Measurements from ENCODE around the gene GPC5. TPM values are rescaled to one million over a fixed set of nuclear protein-coding genes. Genes with fewer than 3 reads are reported as not detected.

The GPC5 gene
- total and polyA plus RNA-seq, 2 of the 8 experiments (the other 6 are each of a cell fraction or from before 2014, with no cell fraction given): 0.20 to 0.39 TPM

DNA sequence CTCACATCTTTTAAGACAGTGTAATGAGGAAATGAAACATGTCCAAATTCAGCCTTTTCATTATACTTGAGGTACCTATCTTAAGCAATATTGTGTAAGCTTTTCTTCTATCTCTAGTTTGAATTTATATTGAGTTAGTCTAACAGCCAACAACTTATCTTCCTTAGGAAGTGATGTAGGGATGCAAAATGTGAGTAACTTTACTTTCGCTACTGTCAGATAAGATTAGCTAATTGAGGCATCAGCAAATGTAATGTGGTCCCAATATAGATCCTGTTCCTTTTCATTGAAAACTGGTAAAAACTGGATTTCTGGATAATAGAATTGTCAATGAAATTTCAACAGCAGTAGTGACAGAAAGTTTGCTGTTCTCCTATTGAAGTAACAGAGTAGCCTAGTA lies 902.2 kb downstream of the GPC5 start:
- FAIRE-seq (no peak), DNase-seq (ENCODE audit: low read depth in 1 of 2, low spot score in 2 of 2) (no peak)
- 96% methylated on average over 1 of the region's 1 CpG; no CpG with 5 or more reads in 1 of the 2 experiments for WGBS, 2 experiments (ENCODE audit: extremely low coverage in 1 of 2, insufficient coverage in 1 of 2, insufficient read length in 1 of 2, insufficient replicate concordance in 2 of 2, low coverage in 1 of 2, low lambda C conversion rate in 2 of 2, missing lambda C conversion rate in 1 of 2)
- H3K18ac ChIP-seq (ENCODE audit: extremely low read depth, low read length): no peak overlapping the region
- no peak overlapping the region for H4K5ac ChIP-seq (ENCODE audit: insufficient read length, low read depth, low read length)
- no peak overlapping the region for H2BK12ac ChIP-seq (ENCODE audit: low read depth, low read length)
- H2BK5ac ChIP-seq (ENCODE audit: low read depth, low read length): no peak overlapping the region
- no peak for TF ChIP-seq KDM4A (IDR thresholded peaks at IDR 0.05; ENCODE audit: low read depth, low read length, severe bottlenecking)
- TF ChIP-seq SP1 (IDR thresholded peaks at IDR 0.05; ENCODE audit: low read depth, low read length): no peak
- no peak for TF ChIP-seq TAF7 (optimal IDR thresholded peaks at IDR 0.05; ENCODE audit: borderline replicate concordance, low read depth, low read length)
- TF ChIP-seq, protein P1, sequence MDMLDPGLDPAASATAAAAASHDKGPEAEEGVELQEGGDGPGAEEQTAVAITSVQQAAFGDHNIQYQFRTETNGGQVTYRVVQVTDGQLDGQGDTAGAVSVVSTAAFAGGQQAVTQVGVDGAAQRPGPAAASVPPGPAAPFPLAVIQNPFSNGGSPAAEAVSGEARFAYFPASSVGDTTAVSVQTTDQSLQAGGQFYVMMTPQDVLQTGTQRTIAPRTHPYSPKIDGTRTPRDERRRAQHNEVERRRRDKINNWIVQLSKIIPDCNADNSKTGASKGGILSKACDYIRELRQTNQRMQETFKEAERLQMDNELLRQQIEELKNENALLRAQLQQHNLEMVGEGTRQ (IDR thresholded peaks at IDR 0.05; ENCODE audit: low read length): no peak
- TF ChIP-seq, protein P2, sequence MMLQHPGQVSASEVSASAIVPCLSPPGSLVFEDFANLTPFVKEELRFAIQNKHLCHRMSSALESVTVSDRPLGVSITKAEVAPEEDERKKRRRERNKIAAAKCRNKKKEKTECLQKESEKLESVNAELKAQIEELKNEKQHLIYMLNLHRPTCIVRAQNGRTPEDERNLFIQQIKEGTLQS (IDR thresholded peaks at IDR 0.05; ENCODE audit: insufficient read depth, low read depth, low read length): no peak
- TF ChIP-seq SUZ12 (IDR thresholded peaks at IDR 0.05; ENCODE audit: low read length): no peak
- no peak for TF ChIP-seq CREB1 (IDR thresholded peaks at IDR 0.05)
- TF ChIP-seq KDM1A (IDR thresholded peaks at IDR 0.05; ENCODE audit: borderline replicate concordance, low read length): no peak
- TF ChIP-seq SP4 (IDR thresholded peaks at IDR 0.05; ENCODE audit: low read length): no peak
- no peak overlapping the region for H2AFZ ChIP-seq (ENCODE audit: low read length)
- no peaks in the 10 kb centered on the region for H3K23me2 ChIP-seq (ENCODE audit: low read depth, low read length)
- no peak overlapping the region for H2BK15ac ChIP-seq (ENCODE audit: low read length)
- no peak overlapping the region for H2BK20ac ChIP-seq (ENCODE audit: low read length)
- H3K9ac ChIP-seq (replicated peaks in 1 of 4; ENCODE audit: extremely low read depth in 1 of 4, low read depth in 3 of 4, low read length in 3 of 4): no peak overlapping the region
- H3K36me3 ChIP-seq (ENCODE audit: control insufficient read depth in 2 of 4, insufficient read depth in 4 of 4, low read length in 3 of 4): no peaks in the 10 kb centered on the region
- H4K91ac ChIP-seq (replicated peaks; ENCODE audit: insufficient read length, low read length): no peak overlapping the region
- no peaks in the 10 kb centered on the region; a peak in 1 of 7 replicates for H3K4me1 ChIP-seq (replicated peaks in 1 of 4; ENCODE audit: control insufficient read depth in 3 of 4, insufficient read depth in 4 of 4, low read length in 3 of 4)
- H3K27me3 ChIP-seq (replicated peaks in 1 of 4; ENCODE audit: control insufficient read depth in 3 of 4, extremely low read depth in 1 of 4, insufficient read depth in 3 of 4, low read length in 3 of 4): no peaks in the 10 kb centered on the region
- no peak overlapping the region for H3K23ac ChIP-seq (ENCODE audit: insufficient read length)
- H3K79me1 ChIP-seq (ENCODE audit: low read depth, low read length): no peaks in the 10 kb centered on the region
- H3K4ac ChIP-seq (replicated peaks; ENCODE audit: insufficient read length, low read depth, low read length): no peak overlapping the region
- H4K8ac ChIP-seq (ENCODE audit: extremely low read depth, insufficient read depth, low read length): no peak overlapping the region
- no peaks in the 10 kb centered on the region for H3K79me2 ChIP-seq (ENCODE audit: control insufficient read depth in 1 of 2, insufficient read depth in 2 of 2, low read length in 2 of 2)
- no peak overlapping the region for H3K14ac ChIP-seq (ENCODE audit: insufficient read length)
- H3K9me3 ChIP-seq (ENCODE audit: insufficient read depth in 2 of 2, low read depth in 1 of 2, low read length in 1 of 2): no peaks in the 10 kb centered on the region; a peak in 1 of 4 replicates
- H3K4me3 ChIP-seq (ENCODE audit: extremely low read depth in 1 of 4, insufficient read depth in 2 of 4, low read depth in 3 of 4, low read length in 4 of 4): no peak overlapping the region
- ChIA-PET POLR2A (ENCODE audit: partially characterized antibody) (no interaction called here), CTCF (ENCODE audit: partially characterized antibody) (interaction anchor here (1.0 to 2.0 kb wide), 2 partner anchors 9 to 45 kb away, joined by 3 to 8 read pairs; no protein-coding TSS in a partner anchor)
- no peak overlapping the region for H3K27ac ChIP-seq (ENCODE audit: low read depth, low read length)
- no peak overlapping the region for H2BK120ac ChIP-seq (replicated peaks; ENCODE audit: low read depth, low read length)
- H4K20me1 ChIP-seq (replicated peaks in 1 of 2; ENCODE audit: control insufficient read depth in 1 of 2, insufficient read depth in 2 of 2, low read length in 2 of 2): no peaks in the 10 kb centered on the region
- no peak overlapping the region for H2AK5ac ChIP-seq (ENCODE audit: low read depth, low read length)
- no peak overlapping the region for H3K4me2 ChIP-seq (ENCODE audit: insufficient read depth in 1 of 2, low read depth in 2 of 2, low read length in 2 of 2)
- no peak overlapping the region for H3K56ac ChIP-seq (replicated peaks; ENCODE audit: insufficient read length, low read depth, low read length)

Data from H1 (cell line).